Panc1 (cell line): Measurements from ENCODE around the gene TUBGCP3. TPM values are rescaled to one million over a fixed set of nuclear protein-coding genes. Genes with fewer than 3 reads are reported as not detected.

Experiments
- ATAC-seq: fragments of 200-7000 bp; cut with Tn5 transposase; 2 replicates; pipeline ENCODE4 v1.9.1; 2020; ENCODE audit warnings: mild to moderate bottlenecking, moderate library complexity
- BruUV-seq: library from RNA; stranded (reverse); fragments of 400-500 nt; replicated peaks from 2 replicates; lab custom pipeline; 2021; lab: Mats Ljungman, UMichigan
- CTCF ChIA-PET: fragments of 300-600 bp; sonication (Branson Sonifier 250); formaldehyde crosslinking; loops from one replicate; lab custom pipeline; 2022; ENCODE audit warnings: antibody characterized with exemption; lab: Charles Lee
- POLR2A ChIA-PET: fragments of 300-600 bp; sonication (Branson Sonifier 250); formaldehyde crosslinking; loops from one replicate; lab custom pipeline; 2022; ENCODE audit warnings: antibody characterized with exemption; lab: Charles Lee
- DNase-seq: peaks from one replicate; pipeline ENCODE4 v3.0.0-alpha.2; 2010; ENCODE audit warnings: low read depth, low spot score
- H3K27ac ChIP-seq: 2 replicates; pipeline ENCODE4 v1.5.1; 2011; ENCODE audit warnings: mild to moderate bottlenecking, low read length, inconsistent platforms
- H3K27me3 ChIP-seq: fragments of 200-500 bp; sonication (Bioruptor generic); 2 replicates; pipeline ENCODE4 v1.6.0; 2014; ENCODE audit warnings: low read length, inconsistent platforms; ENCODE audit not compliant: control insufficient read depth, insufficient read depth
- H3K36me3 ChIP-seq: fragments of 200-500 bp; sonication (Bioruptor generic); 2 replicates; pipeline ENCODE4 v1.5.1; 2014; ENCODE audit warnings: inconsistent platforms, mild to moderate bottlenecking, low read length, moderate library complexity; ENCODE audit not compliant: control insufficient read depth, insufficient read depth
- H3K4me1 ChIP-seq: 2 replicates; pipeline ENCODE4 v1.5.1; 2011; ENCODE audit warnings: inconsistent platforms, mild to moderate bottlenecking, low read length, moderate library complexity; ENCODE audit not compliant: control insufficient read depth, insufficient read depth
- H3K4me3 ChIP-seq, 2 experiments: 2 replicates each; pipeline ENCODE4 v1.5.1; 2011 to 2012; ENCODE audit warnings: low read depth in 2 of 2, low read length in 2 of 2, mild to moderate bottlenecking in 2 of 2, inconsistent platforms in 1 of 2, moderate library complexity in 1 of 2
- H3K9me3 ChIP-seq: fragments of 200-500 bp; sonication (Bioruptor generic); 2 replicates; pipeline ENCODE4 v1.5.1; 2014; ENCODE audit warnings: low read depth, mild to moderate bottlenecking, inconsistent platforms, low read length, moderate library complexity; ENCODE audit not compliant: control insufficient read depth, insufficient read depth
- CTCF ChIP-seq: fragments of 450-650 bp; IDR thresholded peaks from 2 replicates; pipeline ENCODE4 v1.5.1; 2017; ENCODE audit warnings: mild to moderate bottlenecking
- POLR2AphosphoS5 ChIP-seq: IDR thresholded peaks from 2 replicates; pipeline ENCODE4 v1.6.1; 2012; ENCODE audit warnings: mild to moderate bottlenecking, low read depth, low read length, moderate library complexity
- REST ChIP-seq, 2 experiments: IDR thresholded peaks; 2 replicates each; pipeline ENCODE4 v1.6.1; 2011 to 2012; ENCODE audit warnings: low read depth in 2 of 2, control low read depth in 1 of 2, low read length in 1 of 2, mild to moderate bottlenecking in 1 of 2, moderate library complexity in 1 of 2; ENCODE audit not compliant: insufficient read depth in 1 of 2
- SIN3A ChIP-seq: IDR thresholded peaks from 2 replicates; pipeline ENCODE4 v1.6.1; 2012; ENCODE audit warnings: low read depth, mild to moderate bottlenecking, low read length, moderate library complexity, borderline replicate concordance; ENCODE audit not compliant: insufficient read depth
- TCF7L2 ChIP-seq: IDR thresholded peaks from 2 replicates; pipeline ENCODE4 v1.6.1; 2011; ENCODE audit warnings: mild to moderate bottlenecking, low read depth, low read length, inconsistent platforms
- in situ Hi-C: cut with HindIII; loops from 2 replicates; pipeline ENCODE4 v1.10.0; 2016; ENCODE audit warnings: low sequenced_read_pairs, low pct_unique_long_range_greater_than_20kb
- intact Hi-C: fragments of 100-400 bp; cut with micrococcal nuclease; formaldehyde crosslinking; loops from one replicate; pipeline ENCODE4 v1.10.0; 2022; ENCODE audit not compliant: unreplicated experiment
- total RNA-seq: library from RNA; stranded (reverse); gene quantifications from one replicate; pipeline ENCODE4 v1.2.1, GENCODE V29; 2021; ENCODE audit not compliant: unreplicated experiment

TUBGCP3 gene
- total RNA-seq, 1 experiment from 2014 or later, result 28.4 TPM

DNA sequence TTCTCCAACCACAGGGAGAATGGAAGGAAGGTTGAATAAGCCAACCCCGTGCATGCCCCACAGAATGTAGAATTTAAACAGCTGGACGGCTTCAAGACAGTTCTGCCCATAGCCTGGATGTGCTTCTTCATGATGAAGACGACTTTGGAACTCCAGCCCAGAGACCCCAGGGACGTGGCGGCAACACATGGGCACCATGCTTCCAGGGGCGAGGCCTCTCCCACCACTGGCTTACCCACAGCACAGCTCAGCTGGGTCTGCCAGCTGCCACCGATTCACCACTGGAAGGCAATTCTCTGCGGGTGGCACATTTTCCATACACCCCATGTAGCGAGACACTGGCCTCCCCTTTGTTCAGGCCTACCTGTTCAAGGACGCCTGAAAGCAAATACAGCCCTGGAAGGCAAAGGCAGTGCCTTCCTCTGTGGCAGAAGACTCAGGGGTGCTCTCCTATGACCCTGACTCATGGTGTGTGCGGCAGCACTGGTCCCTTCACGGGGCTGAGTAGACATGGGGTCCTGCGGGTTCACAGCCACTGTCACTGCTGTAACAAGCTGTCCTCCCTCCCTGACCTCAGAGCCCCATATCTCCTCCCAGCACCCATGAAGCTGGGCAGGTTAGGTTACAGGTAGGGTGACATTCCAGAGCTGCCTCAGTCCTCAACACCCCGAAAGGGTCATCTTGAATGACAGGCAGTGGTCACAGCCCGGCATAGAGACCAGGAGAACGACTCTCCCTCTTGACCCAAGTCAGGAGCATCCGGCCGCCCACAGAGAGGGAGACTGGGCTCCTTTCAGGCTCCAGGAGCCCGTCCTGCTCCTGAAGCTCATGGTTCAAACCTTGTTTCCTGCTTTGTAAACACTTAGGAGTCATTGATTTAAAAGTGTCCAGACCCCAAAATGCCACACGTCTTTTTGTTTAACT lies 139.1 kb downstream of the TUBGCP3 start:
- Histone ChIP-seq H3K27me3 (no peaks in the 10 kb centered on the region; the same call in 1 of the 2 replicates), H3K27ac (no peak overlapping the region), H3K9me3 (no peaks in the 10 kb centered on the region), H3K36me3 (no peaks in the 10 kb centered on the region), H3K4me3 (no peak overlapping the region), H3K4me1 (no peaks in the 10 kb centered on the region)
- DNase-seq, result no peak
- POLR2A ChIA-PET, result no interaction called here
- TF ChIP-seq TCF7L2 (no peak), POLR2AphosphoS5 (no peak), REST (IDR thresholded peaks at IDR 0.05; ENCODE audit: insufficient read depth in 1 of 2, low read depth in 2 of 2, low read length in 1 of 2) (no peak), CTCF (no peak), SIN3A (no peak)
- intact Hi-C loops (loop anchor here (10.0 kb wide), 1 partner anchor 94 kb away; no protein-coding TSS in a partner anchor), in situ Hi-C loops (no loop called here)
- no peak for ATAC-seq
- BruUV-seq, result no TSS peak
- CTCF ChIA-PET, result no interaction called here

DNA sequence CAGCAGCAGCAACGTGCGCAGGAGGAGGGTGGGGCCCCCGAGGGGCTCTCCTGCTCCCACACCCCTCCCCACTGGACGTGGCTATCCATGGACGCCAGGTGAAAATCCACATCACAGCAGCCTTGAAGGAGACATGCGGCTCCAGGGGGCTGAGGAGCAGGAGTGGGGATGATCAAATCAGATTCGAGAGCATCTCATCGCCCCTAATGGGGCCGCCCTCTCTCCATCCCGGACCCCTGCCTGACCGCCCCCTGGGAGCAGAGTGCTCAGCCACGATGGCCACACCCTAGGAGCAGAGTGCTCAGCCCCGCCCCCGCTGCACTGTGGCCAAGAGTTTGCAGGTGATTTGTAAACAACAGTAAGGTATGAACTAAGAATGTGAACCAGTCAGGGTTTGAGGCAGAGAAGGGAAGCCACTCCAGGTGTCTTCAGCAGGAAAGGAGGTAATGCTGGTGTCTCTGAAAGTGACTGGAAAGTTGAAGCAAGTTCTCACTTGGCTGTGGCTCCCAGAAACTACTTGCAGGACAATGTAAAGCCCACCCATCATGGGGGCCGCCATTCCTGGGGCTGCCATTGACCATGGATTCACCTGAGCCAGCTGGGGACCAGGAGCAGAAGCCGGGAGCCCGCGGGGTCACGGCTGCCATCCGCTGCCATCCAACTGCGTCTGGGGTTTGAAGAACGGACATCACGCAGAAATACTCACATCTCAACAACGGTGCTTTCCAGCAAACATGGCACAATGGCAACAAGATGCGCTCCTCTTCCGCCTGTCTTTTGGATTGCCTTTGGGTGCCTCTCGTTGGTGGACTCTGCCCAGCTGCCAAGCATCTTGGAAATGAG lies 140.0 kb downstream of the TUBGCP3 start:
- Histone ChIP-seq H3K27ac (no peak overlapping the region), H3K27me3 (no peaks in the 10 kb centered on the region), H3K4me1 (no peaks in the 10 kb centered on the region), H3K36me3 (no peaks in the 10 kb centered on the region), H3K9me3 (no peaks in the 10 kb centered on the region), H3K4me3 (no peak overlapping the region)
- no peak for DNase-seq
- in situ Hi-C loops (no loop called here), intact Hi-C loops (loop anchor here (10.0 kb wide), 1 partner anchor 93 kb away; no protein-coding TSS in a partner anchor)
- ChIA-PET CTCF (no interaction called here), POLR2A (no interaction called here)
- TF ChIP-seq REST (IDR thresholded peaks at IDR 0.05; ENCODE audit: insufficient read depth in 1 of 2, low read depth in 2 of 2, low read length in 1 of 2) (no peak), POLR2AphosphoS5 (no peak), SIN3A (no peak), TCF7L2 (no peak), CTCF (no peak)
- ATAC-seq, result no peak
- BruUV-seq, result no TSS peak
